OCI-LY3 (cell line): ENCODE measurements around the gene PCK2.

Experiments used
- EZH2phosphoT487 ChIP-seq: fragments of 200-600 bp; shearing (Covaris generic); IDR thresholded peaks from 2 replicates; pipeline ENCODE4 v1.6.1; 2018; ENCODE audit warnings: antibody characterized with exemption, mixed run types, low read depth
- TF ChIP-seq, protein P1 (sequence below): fragments of 200-600, 300-600 bp; sonication (generic); IDR thresholded peaks from 2 replicates; pipeline ENCODE4 v1.5.1; 2014; ENCODE audit warnings: antibody characterized with exemption, low read length, low read depth

DNA sequence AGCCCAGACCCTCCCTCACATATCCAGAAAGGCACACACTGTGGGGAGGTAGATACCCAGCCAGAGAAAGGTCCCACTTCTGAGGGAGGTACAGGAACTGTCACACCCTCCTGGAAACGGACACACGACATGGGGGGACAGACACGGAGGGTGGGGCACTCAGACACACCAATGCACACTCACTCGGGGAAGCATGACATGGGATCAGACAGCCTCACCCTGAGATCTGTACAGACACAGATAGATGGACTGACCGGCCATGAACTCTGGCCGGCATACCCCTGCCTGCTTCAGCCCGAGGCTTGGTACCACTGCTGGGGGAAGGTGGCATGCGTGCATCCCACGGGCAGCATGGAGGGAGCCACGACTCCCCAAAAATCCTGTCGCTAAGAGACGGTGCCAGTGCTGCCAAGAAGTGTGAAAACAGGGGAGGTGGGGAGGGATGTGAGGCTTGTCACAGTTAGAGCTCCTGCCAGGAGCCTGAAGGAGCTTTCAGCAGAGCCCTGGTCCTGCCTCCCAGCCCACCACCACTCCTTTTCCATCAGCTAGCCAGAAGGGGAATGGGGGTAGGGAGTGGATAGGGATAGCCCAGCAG lies 22.2 kb upstream of the PCK2 start:
- TF ChIP-seq, protein P1, sequence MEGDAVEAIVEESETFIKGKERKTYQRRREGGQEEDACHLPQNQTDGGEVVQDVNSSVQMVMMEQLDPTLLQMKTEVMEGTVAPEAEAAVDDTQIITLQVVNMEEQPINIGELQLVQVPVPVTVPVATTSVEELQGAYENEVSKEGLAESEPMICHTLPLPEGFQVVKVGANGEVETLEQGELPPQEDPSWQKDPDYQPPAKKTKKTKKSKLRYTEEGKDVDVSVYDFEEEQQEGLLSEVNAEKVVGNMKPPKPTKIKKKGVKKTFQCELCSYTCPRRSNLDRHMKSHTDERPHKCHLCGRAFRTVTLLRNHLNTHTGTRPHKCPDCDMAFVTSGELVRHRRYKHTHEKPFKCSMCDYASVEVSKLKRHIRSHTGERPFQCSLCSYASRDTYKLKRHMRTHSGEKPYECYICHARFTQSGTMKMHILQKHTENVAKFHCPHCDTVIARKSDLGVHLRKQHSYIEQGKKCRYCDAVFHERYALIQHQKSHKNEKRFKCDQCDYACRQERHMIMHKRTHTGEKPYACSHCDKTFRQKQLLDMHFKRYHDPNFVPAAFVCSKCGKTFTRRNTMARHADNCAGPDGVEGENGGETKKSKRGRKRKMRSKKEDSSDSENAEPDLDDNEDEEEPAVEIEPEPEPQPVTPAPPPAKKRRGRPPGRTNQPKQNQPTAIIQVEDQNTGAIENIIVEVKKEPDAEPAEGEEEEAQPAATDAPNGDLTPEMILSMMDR, result no peak
- no peak for TF ChIP-seq EZH2phosphoT487
